IMR-90 (cell line): ENCODE data around the gene HCN4. TPM values are rescaled to one million over a fixed set of nuclear protein-coding genes. Genes with fewer than 3 reads are reported as not detected.

Experiments
- ATAC-seq: fragments of 200-7000 bp; cut with Tn5 transposase; 2 replicates; pipeline ENCODE4 v1.9.1; 2020; ENCODE audit warnings: low read depth, mild to moderate bottlenecking, moderate library complexity
- BruUV-seq: library from RNA; stranded (reverse); fragments of 400-500 nt; replicated peaks from 2 replicates; lab custom pipeline; 2021; lab: Mats Ljungman, UMichigan
- CTCF ChIA-PET: fragments of 300-600 bp; formaldehyde crosslinking; extraction: SDS; loops from one replicate; lab custom pipeline; 2021; ENCODE audit warnings: antibody characterized with exemption; lab: Yijun Ruan, JAX
- POLR2A ChIA-PET: fragments of 300-600 bp; sonication (Branson Sonifier 250); formaldehyde crosslinking; loops from one replicate; lab custom pipeline; 2022; ENCODE audit warnings: antibody characterized with exemption; ENCODE audit not compliant: unreplicated experiment; lab: Charles Lee
- DNase-seq: peaks from one replicate; pipeline ENCODE4 v3.0.0; 2013
- H2AFZ ChIP-seq: replicated peaks from 2 replicates; pipeline ENCODE3; 2013; ENCODE audit warnings: low read length, mild to moderate bottlenecking; ENCODE audit not compliant: poor library complexity
- H2AK5ac ChIP-seq: 2 replicates; pipeline ENCODE4 v1.6.1; 2013; ENCODE audit warnings: low read depth, low read length, inconsistent platforms
- H2AK9ac ChIP-seq: replicated peaks from 2 replicates; pipeline ENCODE3; 2013; ENCODE audit warnings: mild to moderate bottlenecking, low read depth, low read length, moderate library complexity; ENCODE audit not compliant: poor library complexity
- H2BK120ac ChIP-seq: 2 replicates; pipeline ENCODE4 v1.6.1; 2013; ENCODE audit warnings: low read depth, low read length, inconsistent platforms
- H2BK15ac ChIP-seq: 3 replicates; pipeline ENCODE4 v1.6.1; 2013; ENCODE audit warnings: low read depth, low read length, inconsistent platforms
- H2BK20ac ChIP-seq: 2 replicates; pipeline ENCODE4 v1.6.1; 2013; ENCODE audit warnings: low read depth, mild to moderate bottlenecking, inconsistent platforms, low read length, moderate library complexity
- H2BK5ac ChIP-seq: 2 replicates; pipeline ENCODE4 v1.6.1; 2013; ENCODE audit warnings: mild to moderate bottlenecking, low read depth, low read length, inconsistent platforms; ENCODE audit not compliant: poor library complexity, severe bottlenecking
- H3K14ac ChIP-seq: replicated peaks from 2 replicates; pipeline ENCODE4 v1.6.1; 2013; ENCODE audit warnings: low read depth, low read length, inconsistent platforms
- H3K18ac ChIP-seq: 2 replicates; pipeline ENCODE4 v1.6.1; 2013; ENCODE audit warnings: low read depth, low read length, control low read depth
- H3K23ac ChIP-seq: 2 replicates; pipeline ENCODE4 v1.6.1; 2013; ENCODE audit warnings: low read depth, low read length, inconsistent platforms
- H3K27ac ChIP-seq: 2 replicates; pipeline ENCODE4 v1.5.1; 2013; ENCODE audit warnings: mild to moderate bottlenecking, control low read depth, low read length; ENCODE audit not compliant: insufficient read depth
- H3K27me3 ChIP-seq: 2 replicates; pipeline ENCODE4 v1.6.1; 2013; ENCODE audit warnings: low read length; ENCODE audit not compliant: control insufficient read depth, insufficient read depth
- H3K36me3 ChIP-seq: 2 replicates; pipeline ENCODE4 v1.6.1; 2013; ENCODE audit warnings: low read length, mixed read lengths; ENCODE audit not compliant: control insufficient read depth, insufficient read depth
- H3K4ac ChIP-seq: 2 replicates; pipeline ENCODE4 v1.6.1; 2013; ENCODE audit warnings: low read depth, low read length, inconsistent platforms
- H3K4me1 ChIP-seq: 2 replicates; pipeline ENCODE4 v1.6.1; 2013; ENCODE audit warnings: low read length, mixed read lengths; ENCODE audit not compliant: control insufficient read depth, insufficient read depth
- H3K4me2 ChIP-seq: 2 replicates; pipeline ENCODE4 v1.6.1; 2013; ENCODE audit warnings: low read depth, mild to moderate bottlenecking, control low read depth, low read length, moderate library complexity
- H3K4me3 ChIP-seq: 2 replicates; pipeline ENCODE4 v1.5.1; 2013; ENCODE audit warnings: low read depth, mild to moderate bottlenecking, control low read depth, low read length, moderate library complexity; ENCODE audit not compliant: insufficient read depth
- H3K56ac ChIP-seq: 2 replicates; pipeline ENCODE4 v1.6.1; 2013; ENCODE audit warnings: low read length, inconsistent platforms; ENCODE audit not compliant: insufficient read depth; ENCODE audit errors: extremely low read depth
- H3K79me1 ChIP-seq, 2 experiments: 2 replicates each; pipeline ENCODE4 v1.6.1; 2013; ENCODE audit warnings: low read length in 2 of 2, inconsistent platforms in 1 of 2, low read depth in 1 of 2
- H3K9ac ChIP-seq: 2 replicates; pipeline ENCODE4 v1.6.1; 2013; ENCODE audit warnings: low read depth, low read length, control low read depth
- H3K9me1 ChIP-seq: 2 replicates; pipeline ENCODE4 v1.6.1; 2013; ENCODE audit warnings: low read length, inconsistent platforms; ENCODE audit not compliant: insufficient read depth
- H3K9me3 ChIP-seq: 2 replicates; pipeline ENCODE4 v1.6.1; 2013; ENCODE audit warnings: low read length; ENCODE audit not compliant: control insufficient read depth, insufficient read depth
- H4K20me1 ChIP-seq: 2 replicates; pipeline ENCODE4 v1.6.1; 2013; ENCODE audit warnings: low read length, inconsistent platforms; ENCODE audit not compliant: insufficient read depth
- H4K5ac ChIP-seq: 2 replicates; pipeline ENCODE4 v1.6.1; 2013; ENCODE audit warnings: mild to moderate bottlenecking, low read depth, low read length, control low read depth
- H4K8ac ChIP-seq, 2 experiments: 2 replicates each; pipeline ENCODE4 v1.6.1; 2013; ENCODE audit warnings: low read depth in 2 of 2, low read length in 2 of 2, control low read depth in 1 of 2, inconsistent platforms in 1 of 2
- H4K91ac ChIP-seq: 2 replicates; pipeline ENCODE4 v1.6.1; 2013; ENCODE audit warnings: low read depth, low read length, inconsistent platforms; ENCODE audit not compliant: insufficient read depth
- ELK1 ChIP-seq: fragments of 150-350 bp; IDR thresholded peaks from 2 replicates; pipeline ENCODE4 v1.6.1; 2016; ENCODE audit warnings: low read depth, mild to moderate bottlenecking, low read length, moderate library complexity, borderline replicate concordance
- RCOR1 ChIP-seq: IDR thresholded peaks from 2 replicates; pipeline ENCODE4 v1.6.1; 2012; ENCODE audit warnings: mild to moderate bottlenecking, low read length, improper control_type of control experiment; ENCODE audit not compliant: insufficient replicate concordance
- WGBS, 2 experiments: methylation state at CpG; one replicate each; pipeline versions ENCODE4 v1.1.5 to v1.1.7; 2013; ENCODE audit warnings: missing lambda C conversion rate in 2 of 2; ENCODE audit not compliant: insufficient read length in 1 of 2; ENCODE audit errors: extremely low coverage in 2 of 2; 5-methylcytosine and 5-hydroxymethylcytosine counted together
- dilution Hi-C: fragments of 300-500 bp; cut with HindIII; formaldehyde crosslinking; loops from one replicate; pipeline ENCODE4 v1.14.3; 2018; ENCODE audit warnings: low sequenced_read_pairs; ENCODE audit not compliant: unreplicated experiment
- in situ Hi-C: fragments of 300-500 bp; cut with MboI; formaldehyde crosslinking; loops from 3 replicates; pipeline ENCODE4 v1.14.3; 2019; ENCODE audit warnings: low sequenced_read_pairs, inconsistent platforms, mixed read lengths
- intact Hi-C: fragments of 100-400 bp; cut with micrococcal nuclease; formaldehyde crosslinking; loops from 2 replicates; pipeline ENCODE4 v1.10.0; 2022
- polyA plus RNA-seq, 3 experiments: library from polyadenylated mRNA; depleted of rRNA; stranded (reverse); fragments of >200 nt; gene quantifications; 2 replicates each; pipeline ENCODE4 v1.2.3, GENCODE V29; 2012; ENCODE audit warnings: low replicate concordance in 1 of 3
- total RNA-seq: library from RNA; depleted of rRNA; stranded (reverse); fragments of >200 nt; gene quantifications from 2 replicates; pipeline ENCODE4 v1.2.3, GENCODE V29; 2012

HCN4 gene
- total and polyA plus RNA-seq, 2 of the 4 experiments (the other 2 are of a cell fraction), result not detected

DNA sequence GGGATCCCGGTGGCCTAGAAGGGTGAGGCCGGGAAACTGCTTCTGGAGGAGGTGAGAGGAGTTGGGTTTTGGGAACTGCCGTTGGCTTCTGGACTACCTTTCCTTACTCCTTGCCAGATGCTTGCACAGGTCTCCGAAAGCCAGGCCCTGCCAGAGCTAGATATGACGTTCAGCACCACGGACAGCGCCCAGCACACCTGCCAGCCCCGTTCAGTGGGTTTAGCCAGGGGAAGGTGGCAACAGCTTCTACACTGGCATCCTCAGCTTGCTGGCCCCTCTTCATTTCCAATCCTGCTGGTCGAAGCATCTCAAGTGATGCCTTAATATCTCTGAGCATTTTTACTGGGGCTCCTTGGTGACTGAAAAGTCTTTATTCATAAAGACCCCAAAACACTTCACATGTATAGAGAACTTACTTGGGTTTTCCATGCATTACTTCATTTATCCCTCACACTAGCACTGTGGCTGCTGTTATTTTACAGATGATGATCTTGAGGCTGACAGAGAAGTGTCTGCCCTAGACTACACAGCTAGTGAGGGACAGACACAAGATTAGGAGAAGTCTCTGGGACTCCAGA lies 21.9 kb downstream of the HCN4 start:
- no peak overlapping the region for H2AK5ac ChIP-seq
- no peak overlapping the region for H2BK15ac ChIP-seq
- DNase-seq, result peak; percentile 20
- H4K91ac ChIP-seq, result no peak overlapping the region
- no TSS peak for BruUV-seq
- POLR2A ChIA-PET, result no interaction called here
- H3K4me2 ChIP-seq, result no peak overlapping the region
- WGBS, 2 experiments, result 0% methylated on average over 2 of the region's 9 CpGs; no CpG with 5 or more reads in 1 of the 2 experiments
- intact Hi-C loops, result no loop called here
- no peak overlapping the region for H4K8ac ChIP-seq
- peak; percentile 32; the same call in 1 of the 2 replicates for ATAC-seq
- H2BK120ac ChIP-seq, result no peak overlapping the region
- no peaks in the 10 kb centered on the region for H3K4me1 ChIP-seq
- peak; percentile 88 for TF ChIP-seq RCOR1
- no peak for TF ChIP-seq ELK1
- H3K18ac ChIP-seq, result no peak overlapping the region
- peaks cover 20% of the 10 kb centered on the region; the same call in 1 of the 2 replicates for H3K27me3 ChIP-seq
- H3K79me1 ChIP-seq, result no peaks in the 10 kb centered on the region
- no peak overlapping the region for H2AFZ ChIP-seq
- no peak overlapping the region for H3K27ac ChIP-seq
- no peaks in the 10 kb centered on the region; the same call in 1 of the 2 replicates for H4K20me1 ChIP-seq
- no peak overlapping the region for H3K4ac ChIP-seq
- no peak overlapping the region for H3K9ac ChIP-seq
- in situ Hi-C loops, result no loop called here
- H2BK5ac ChIP-seq, result no peak overlapping the region
- no peak overlapping the region for H3K14ac ChIP-seq
- no peak overlapping the region for H2AK9ac ChIP-seq
- H4K5ac ChIP-seq, result no peak overlapping the region
- no peak overlapping the region for H3K4me3 ChIP-seq
- H2BK20ac ChIP-seq, result no peak overlapping the region
- peaks cover 3% of the 10 kb centered on the region for H3K9me3 ChIP-seq
- dilution Hi-C loops, result no loop called here
- CTCF ChIA-PET, result no interaction called here
- no peak overlapping the region for H3K56ac ChIP-seq
- no peak overlapping the region for H3K23ac ChIP-seq
- no peaks in the 10 kb centered on the region for H3K9me1 ChIP-seq
- H3K36me3 ChIP-seq, result no peaks in the 10 kb centered on the region
